Osteoblast (primary cell): ENCODE data around the gene GNLY. TPM values are rescaled to one million over a fixed set of nuclear protein-coding genes. Genes with fewer than 3 reads are reported as not detected.

ENCODE experiments used
- DNase-seq: peaks from one replicate; pipeline ENCODE4 v3.0.0; 2011; ENCODE audit warnings: low spot score, mixed read lengths; ENCODE audit not compliant: insufficient read length; ENCODE audit errors: missing footprints
- H2AFZ ChIP-seq: 2 replicates; pipeline ENCODE4 v1.6.0; 2011; ENCODE audit warnings: mild to moderate bottlenecking, low read length
- H3K27ac ChIP-seq: 2 replicates; pipeline ENCODE4 v1.5.1; 2011; ENCODE audit warnings: mild to moderate bottlenecking, low read depth, low read length, moderate library complexity
- H3K27me3 ChIP-seq: 2 replicates; pipeline ENCODE4 v1.6.0; 2012; ENCODE audit warnings: mild to moderate bottlenecking, control low read depth, inconsistent platforms, low read length, moderate library complexity; ENCODE audit not compliant: insufficient read depth
- H3K36me3 ChIP-seq: 2 replicates; pipeline ENCODE4 v1.5.1; 2011; ENCODE audit warnings: mild to moderate bottlenecking, low read length, control low read depth, moderate library complexity; ENCODE audit not compliant: insufficient read depth
- H3K4me1 ChIP-seq: 2 replicates; pipeline ENCODE4 v1.5.1; 2011; ENCODE audit warnings: mild to moderate bottlenecking, low read length, control low read depth, moderate library complexity; ENCODE audit not compliant: insufficient read depth
- H3K4me2 ChIP-seq: 2 replicates; pipeline ENCODE4 v1.6.0; 2011; ENCODE audit warnings: mild to moderate bottlenecking, low read length; ENCODE audit not compliant: insufficient read depth
- H3K4me3 ChIP-seq: fragments of 200-600 bp; sonication (generic); 3 replicates; pipeline ENCODE4 v1.5.1; 2012; ENCODE audit warnings: mild to moderate bottlenecking, low read length, inconsistent platforms; ENCODE audit not compliant: insufficient read depth
- H3K79me2 ChIP-seq: 2 replicates; pipeline ENCODE4 v1.6.0; 2012; ENCODE audit warnings: mild to moderate bottlenecking, low read length, control low read depth, inconsistent platforms; ENCODE audit not compliant: insufficient read depth
- H3K9me3 ChIP-seq: 2 replicates; pipeline ENCODE4 v1.5.1; 2011; ENCODE audit warnings: low read depth, low read length, control low read depth
- H4K20me1 ChIP-seq: 2 replicates; pipeline ENCODE4 v1.6.0; 2012; ENCODE audit warnings: mild to moderate bottlenecking, low read length, control low read depth; ENCODE audit not compliant: insufficient read depth
- total RNA-seq: library from RNA; depleted of rRNA; stranded (reverse); fragments of >200 nt; gene quantifications from 2 replicates; pipeline ENCODE4 v1.2.3, GENCODE V29; 2012
- TF ChIP-seq, protein P1 (sequence below): IDR thresholded peaks from 2 replicates; pipeline ENCODE4 v1.5.1; 2011; ENCODE audit warnings: mild to moderate bottlenecking, low read depth, low read length, moderate library complexity; ENCODE audit errors: extremely low read depth

Gene GNLY
- total RNA-seq, 1 donor = not detected

- H2AFZ ChIP-seq = no peak overlapping the region
- no peaks in the 10 kb centered on the region for H3K36me3 ChIP-seq
- H3K27me3 ChIP-seq = no peaks in the 10 kb centered on the region
- peak; percentile 99 for DNase-seq
- no peak overlapping the region for H3K4me2 ChIP-seq
- no peaks in the 10 kb centered on the region for H3K79me2 ChIP-seq
- H3K9me3 ChIP-seq = no peaks in the 10 kb centered on the region
- H3K27ac ChIP-seq = peak overlapping the region; percentile 35
- TF ChIP-seq, protein P1, sequence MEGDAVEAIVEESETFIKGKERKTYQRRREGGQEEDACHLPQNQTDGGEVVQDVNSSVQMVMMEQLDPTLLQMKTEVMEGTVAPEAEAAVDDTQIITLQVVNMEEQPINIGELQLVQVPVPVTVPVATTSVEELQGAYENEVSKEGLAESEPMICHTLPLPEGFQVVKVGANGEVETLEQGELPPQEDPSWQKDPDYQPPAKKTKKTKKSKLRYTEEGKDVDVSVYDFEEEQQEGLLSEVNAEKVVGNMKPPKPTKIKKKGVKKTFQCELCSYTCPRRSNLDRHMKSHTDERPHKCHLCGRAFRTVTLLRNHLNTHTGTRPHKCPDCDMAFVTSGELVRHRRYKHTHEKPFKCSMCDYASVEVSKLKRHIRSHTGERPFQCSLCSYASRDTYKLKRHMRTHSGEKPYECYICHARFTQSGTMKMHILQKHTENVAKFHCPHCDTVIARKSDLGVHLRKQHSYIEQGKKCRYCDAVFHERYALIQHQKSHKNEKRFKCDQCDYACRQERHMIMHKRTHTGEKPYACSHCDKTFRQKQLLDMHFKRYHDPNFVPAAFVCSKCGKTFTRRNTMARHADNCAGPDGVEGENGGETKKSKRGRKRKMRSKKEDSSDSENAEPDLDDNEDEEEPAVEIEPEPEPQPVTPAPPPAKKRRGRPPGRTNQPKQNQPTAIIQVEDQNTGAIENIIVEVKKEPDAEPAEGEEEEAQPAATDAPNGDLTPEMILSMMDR = no peak
- peaks cover 18% of the 10 kb centered on the region for H3K4me1 ChIP-seq
- no peak overlapping the region for H3K4me3 ChIP-seq
- H4K20me1 ChIP-seq = no peaks in the 10 kb centered on the region
Observed at GRCh38 chr2:85662899-85663593, 31.1 kb upstream of the GNLY start.

- Histone ChIP-seq H3K4me3 (no peak overlapping the region), H3K9me3 (no peaks in the 10 kb centered on the region), H3K36me3 (no peaks in the 10 kb centered on the region), H3K4me2 (no peak overlapping the region), H3K27me3 (no peaks in the 10 kb centered on the region), H3K79me2 (no peaks in the 10 kb centered on the region), H2AFZ (no peak overlapping the region), H3K27ac (no peak overlapping the region), H4K20me1 (no peaks in the 10 kb centered on the region), H3K4me1 (peaks cover 27% of the 10 kb centered on the region)
- DNase-seq = peak; percentile 56
- TF ChIP-seq, protein P1 = no peak
Observed at GRCh38 chr2:85663594-85664565, 30.3 kb upstream of the GNLY start.

- Histone ChIP-seq H3K9me3 (no peaks in the 10 kb centered on the region), H3K79me2 (no peaks in the 10 kb centered on the region), H3K4me2 (no peak overlapping the region), H3K27ac (no peak overlapping the region), H4K20me1 (no peaks in the 10 kb centered on the region), H2AFZ (no peak overlapping the region), H3K4me3 (no peak overlapping the region), H3K4me1 (peaks cover 27% of the 10 kb centered on the region), H3K27me3 (peaks cover 3% of the 10 kb centered on the region), H3K36me3 (no peaks in the 10 kb centered on the region)
- DNase-seq = peak; percentile 41
- TF ChIP-seq, protein P1 = no peak
Observed at GRCh38 chr2:85665264-85665937, 28.8 kb upstream of the GNLY start.
